Calu3 (cell line): ENCODE results near the gene NSD2. TPM values are rescaled to one million over a fixed set of nuclear protein-coding genes. Genes with fewer than 3 reads are reported as not detected.
"Not testable (repeated sequence)": the region's sequence is repeated elsewhere in the genome, so short reads cannot be mapped to it uniquely, and the experiment has no call there.

ENCODE experiments used
- BruUV-seq: library from RNA; stranded (reverse); fragments of 400-500 nt; replicated peaks from 2 replicates; lab custom pipeline; 2021; lab: Mats Ljungman, UMichigan
- CTCF ChIA-PET: fragments of 300-600 bp; sonication (Branson Sonifier 250); formaldehyde crosslinking; loops from one replicate; lab custom pipeline; 2022; ENCODE audit warnings: antibody characterized with exemption; lab: Charles Lee
- DNase-seq: peaks from one replicate; pipeline ENCODE4 v3.0.0; 2022
- H3K27ac Mint-ChIP-seq: one replicate; pipeline ENCODE4 v1.8.0; 2022; ENCODE audit warnings: mixed read lengths; ENCODE audit not compliant: unreplicated experiment
- H3K27me3 Mint-ChIP-seq: one replicate; pipeline ENCODE4 v1.8.0; 2022; ENCODE audit warnings: mixed read lengths; ENCODE audit not compliant: unreplicated experiment
- H3K36me3 Mint-ChIP-seq: one replicate; pipeline ENCODE4 v1.8.0; 2022; ENCODE audit warnings: mild to moderate bottlenecking, moderate library complexity, mixed read lengths; ENCODE audit not compliant: insufficient read depth, unreplicated experiment
- H3K4me1 Mint-ChIP-seq: one replicate; pipeline ENCODE4 v1.8.0; 2022; ENCODE audit warnings: mild to moderate bottlenecking, low read depth, mixed read lengths; ENCODE audit not compliant: unreplicated experiment
- H3K4me3 Mint-ChIP-seq: one replicate; pipeline ENCODE4 v1.8.0; 2022; ENCODE audit warnings: mild to moderate bottlenecking, low read depth, moderate library complexity, mixed read lengths; ENCODE audit not compliant: unreplicated experiment
- H3K9me3 Mint-ChIP-seq: one replicate; pipeline ENCODE4 v1.8.0; 2022; ENCODE audit warnings: low read depth, mixed read lengths; ENCODE audit not compliant: unreplicated experiment
- CTCF ChIP-seq: fragments of 200-600 bp; IDR thresholded peaks from one replicate; pipeline ENCODE4 v1.8.0; 2022; ENCODE audit warnings: antibody characterized with exemption; ENCODE audit not compliant: unreplicated experiment
- intact Hi-C: fragments of 100-400 bp; cut with micrococcal nuclease; formaldehyde crosslinking; loops from one replicate; pipeline ENCODE4 v1.10.0; 2022; ENCODE audit not compliant: unreplicated experiment
- microRNA-seq: library from miRNA; unstranded; fragments of <30 nt; microRNA quantifications from one replicate; pipeline ENCODE4 v1.2.0, GENCODE V29; 2022
- total RNA-seq: library from RNA; stranded (reverse); gene quantifications from 2 replicates; pipeline ENCODE4 v1.2.3, GENCODE V29; 2022

Gene NSD2
- total RNA-seq, 1 experiment from 2014 or later, result 104 TPM

GRCh38 chr4:2025817-2026216 lies 154.6 kb downstream of the NSD2 start:
- BruUV-seq, result no TSS peak
- Mint-ChIP-seq H3K27ac (no peak overlapping the region), H3K36me3 (no peaks in the 10 kb centered on the region), H3K4me1 (no peaks in the 10 kb centered on the region), H3K27me3 (peaks cover 42% of the 10 kb centered on the region), H3K9me3 (peaks cover 3% of the 10 kb centered on the region), H3K4me3 (no peak overlapping the region)
- no peak for DNase-seq
- CTCF ChIA-PET, result no interaction called here
- TF ChIP-seq CTCF, result no peak
- intact Hi-C loops, result no loop called here

DNA sequence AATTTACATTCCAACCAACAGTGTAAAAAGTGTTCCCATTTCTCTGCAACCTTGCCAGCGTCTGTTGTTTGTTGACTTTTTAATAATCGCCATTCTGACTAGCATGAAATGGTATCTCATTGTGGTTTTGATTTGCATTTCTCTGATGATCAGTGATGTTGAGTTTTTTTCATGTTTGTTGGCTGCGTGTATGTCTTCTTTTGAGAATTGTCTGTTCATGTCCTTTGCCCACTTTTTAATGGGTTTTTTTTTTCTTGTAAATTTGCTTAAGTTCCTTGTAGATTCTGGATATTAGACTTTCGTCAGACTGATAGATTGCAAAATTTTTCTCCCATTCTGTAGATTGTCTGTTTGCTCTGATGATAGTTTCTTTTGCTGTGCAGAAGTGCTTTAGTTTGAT lies 155.9 kb downstream of the NSD2 start:
- DNase-seq, H3K4me1 Mint-ChIP-seq, H3K9me3 Mint-ChIP-seq, CTCF ChIA-PET, H3K27ac Mint-ChIP-seq, H3K4me3 Mint-ChIP-seq, H3K36me3 Mint-ChIP-seq, BruUV-seq, intact Hi-C loops: not testable (repeated sequence)
- H3K27me3 Mint-ChIP-seq, result peaks cover 40% of the 10 kb centered on the region

DNA sequence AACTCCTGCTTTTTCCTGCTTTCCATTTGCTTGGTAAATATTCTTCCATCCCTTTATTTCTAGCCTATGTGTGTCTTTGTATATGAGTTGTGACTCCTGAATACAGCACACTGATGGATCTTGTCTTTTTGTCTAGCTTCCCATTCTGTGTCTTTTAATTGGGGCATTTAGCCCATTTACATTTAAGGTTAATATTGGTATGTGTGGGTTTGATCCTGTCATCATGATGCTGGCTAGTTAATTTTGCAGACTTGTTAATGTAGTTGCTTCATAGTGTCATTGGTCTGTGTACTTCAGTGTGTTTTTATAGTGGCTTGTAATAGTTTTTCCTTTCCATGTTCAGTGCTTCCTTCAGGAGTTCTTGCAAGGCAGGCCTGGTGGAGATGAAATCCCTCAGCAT lies 160.0 kb downstream of the NSD2 start:
- H3K9me3 Mint-ChIP-seq, BruUV-seq, H3K36me3 Mint-ChIP-seq, CTCF ChIA-PET, H3K27ac Mint-ChIP-seq, H3K4me3 Mint-ChIP-seq, DNase-seq, intact Hi-C loops: not testable (repeated sequence)
- Mint-ChIP-seq H3K27me3 (peaks cover 53% of the 10 kb centered on the region), H3K4me1 (peaks cover 11% of the 10 kb centered on the region)

Small RNA genes within 50 kb of the gene (microRNA-seq; reads per million reads assigned to microRNA genes)
- 1.4 reads per million for gene MIR943

Other genes starting within 250 kb of the NSD2 start
- gene FAM53A, start 187.1 kb upstream of the NSD2 start, total RNA-seq, result 5.3 and 7.3 TPM in 2 replicates
- gene SLBP, start 159.1 kb upstream of the NSD2 start, total RNA-seq, result 46.1 and 49.3 TPM in 2 replicates
- gene TMEM129, start 150.1 kb upstream of the NSD2 start, total RNA-seq, result 29.8 and 31.0 TPM in 2 replicates
- gene TACC3, start 149.9 kb upstream of the NSD2 start, total RNA-seq, result 89.6 and 95.9 TPM in 2 replicates
- 34.3 and 47.5 TPM in 2 replicates for gene FGFR3, start 78.1 kb upstream of the NSD2 start, total RNA-seq
- 47.2 and 56.7 TPM in 2 replicates for gene LETM1, start 15.2 kb upstream of the NSD2 start, total RNA-seq
- 29.9 and 30.4 TPM in 2 replicates for gene NELFA, start 137.6 kb downstream of the NSD2 start, total RNA-seq
- 0.83 and 1.3 TPM in 2 replicates for gene NAT8L, start 187.9 kb downstream of the NSD2 start, total RNA-seq